PC-3 (cell line): Measurements from ENCODE around the gene ID2. TPM values are rescaled to one million over a fixed set of nuclear protein-coding genes. Genes with fewer than 3 reads are reported as not detected.

ENCODE experiments used
- ATAC-seq: fragments of 200-7000 bp; cut with Tn5 transposase; 2 replicates; pipeline ENCODE4 v1.9.1; 2020; ENCODE audit warnings: mild to moderate bottlenecking, moderate library complexity
- BruUV-seq: library from RNA; stranded (reverse); fragments of 400-500 nt; replicated peaks from 2 replicates; lab custom pipeline; 2021; lab: Mats Ljungman, UMichigan
- CTCF ChIA-PET: fragments of 300-600 bp; sonication (Branson Sonifier 250); formaldehyde crosslinking; loops from one replicate; lab custom pipeline; 2022; ENCODE audit warnings: antibody characterized with exemption; lab: Charles Lee
- POLR2A ChIA-PET: fragments of 300-600 bp; sonication (Branson Sonifier 250); formaldehyde crosslinking; loops from one replicate; lab custom pipeline; 2022; ENCODE audit warnings: antibody characterized with exemption; ENCODE audit not compliant: unreplicated experiment; lab: Charles Lee
- DNase-seq: peaks from one replicate; pipeline ENCODE4 v3.0.0-alpha.2; 2015
- H2AFZ ChIP-seq: fragments of 300-600 bp; sonication (generic); 2 replicates; pipeline ENCODE4 v1.6.0; 2016; ENCODE audit warnings: antibody characterized with exemption, low read length
- H3F3A ChIP-seq: fragments of 300-600 bp; sonication (generic); one replicate; pipeline ENCODE4 v1.6.0; 2017; ENCODE audit warnings: antibody characterized with exemption, low read length, control low read depth, mild to moderate bottlenecking; ENCODE audit not compliant: unreplicated experiment
- H3K27ac ChIP-seq: fragments of 300-600 bp; sonication (generic); 2 replicates; pipeline ENCODE4 v1.5.1; 2016; ENCODE audit warnings: mild to moderate bottlenecking, low read length
- H3K27me3 ChIP-seq: fragments of 300-600 bp; sonication (generic); 2 replicates; pipeline ENCODE4 v1.6.1; 2016; ENCODE audit warnings: low read length, mixed read lengths
- H3K36me3 ChIP-seq: fragments of 300-600 bp; sonication (generic); 2 replicates; pipeline ENCODE4 v1.6.1; 2016; ENCODE audit warnings: low read depth, mixed run types, low read length, mixed read lengths
- H3K4me1 ChIP-seq: fragments of 300-600 bp; sonication (generic); 2 replicates; pipeline ENCODE4 v1.5.1; 2016; ENCODE audit warnings: low read length; ENCODE audit not compliant: insufficient read depth
- H3K4me2 ChIP-seq: fragments of 300-600 bp; sonication (generic); 2 replicates; pipeline ENCODE4 v1.6.0; 2016; ENCODE audit warnings: low read length
- H3K4me3 ChIP-seq: fragments of 300-600 bp; sonication (generic); 2 replicates; pipeline ENCODE4 v1.5.1; 2016; ENCODE audit warnings: mild to moderate bottlenecking, low read length, mixed read lengths
- H3K79me2 ChIP-seq: fragments of 300-600 bp; sonication (generic); 2 replicates; pipeline ENCODE4 v1.6.1; 2017; ENCODE audit warnings: low read length, mixed read lengths
- H3K9ac ChIP-seq: fragments of 300-600 bp; sonication (generic); 2 replicates; pipeline ENCODE4 v1.6.0; 2016; ENCODE audit warnings: mild to moderate bottlenecking, low read length
- H3K9me2 ChIP-seq: fragments of 300-600 bp; sonication (generic); replicated peaks from 2 replicates; pipeline ENCODE4 v1.6.1; 2016; ENCODE audit warnings: mixed run types, low read length, mixed read lengths
- H3K9me3 ChIP-seq: fragments of 300-600 bp; sonication (generic); 2 replicates; pipeline ENCODE4 v1.6.1; 2016; ENCODE audit warnings: low read length, mixed read lengths
- H4K20me1 ChIP-seq: fragments of 300-600 bp; sonication (generic); 2 replicates; pipeline ENCODE4 v1.6.1; 2016; ENCODE audit warnings: low read length, mixed read lengths
- CTCF ChIP-seq: fragments of 300-600 bp; sonication (generic); conservative IDR thresholded peaks from 2 replicates; pipeline ENCODE4 v1.5.1; 2017; ENCODE audit warnings: antibody characterized with exemption, low read depth, mild to moderate bottlenecking, low read length
- EZH2 ChIP-seq: fragments of 300-600 bp; sonication (generic); IDR thresholded peaks from one replicate; pipeline ENCODE4 v1.6.1; 2017; ENCODE audit warnings: antibody characterized with exemption, mild to moderate bottlenecking, low read length; ENCODE audit not compliant: unreplicated experiment
- EZH2phosphoT487 ChIP-seq: fragments of 300-600 bp; sonication (generic); IDR thresholded peaks from 2 replicates; pipeline ENCODE4 v1.6.1; 2018; ENCODE audit warnings: mild to moderate bottlenecking, antibody characterized with exemption, low read length, borderline replicate concordance
- intact Hi-C: fragments of 100-400 bp; cut with micrococcal nuclease; formaldehyde crosslinking; loops from 2 replicates; pipeline ENCODE4 v1.9.0; 2023
- total RNA-seq: library from RNA; depleted of rRNA; stranded (reverse); fragments of >200 nt; gene quantifications from 2 replicates; pipeline ENCODE4 v1.2.3, GENCODE V29; 2014

Gene ID2
- total RNA-seq, 1 experiment from 2014 or later: 92.1 TPM

GRCh38 chr2:8652774-8653426, 29.0 kb upstream of the ID2 start:
- Histone ChIP-seq H3K36me3 (no peaks in the 10 kb centered on the region), H3K9me2 (no peaks in the 10 kb centered on the region), H3K79me2 (no peaks in the 10 kb centered on the region), H3K9ac (no peak overlapping the region), H3K27me3 (no peaks in the 10 kb centered on the region), H3K4me3 (no peak overlapping the region), H2AFZ (no peak overlapping the region), H3K4me2 (no peak overlapping the region), H3K4me1 (no peaks in the 10 kb centered on the region), H3K9me3 (no peaks in the 10 kb centered on the region), H4K20me1 (no peaks in the 10 kb centered on the region), H3F3A (no peaks in the 10 kb centered on the region), H3K27ac (no peak overlapping the region)
- no TSS peak for BruUV-seq
- TF ChIP-seq EZH2phosphoT487: no peak
- no peak for TF ChIP-seq CTCF
- no peak for TF ChIP-seq EZH2
- DNase-seq (no peak), ATAC-seq (no peak)
- ChIA-PET CTCF (no interaction called here), POLR2A (no interaction called here)
- intact Hi-C loops: no loop called here

DNA sequence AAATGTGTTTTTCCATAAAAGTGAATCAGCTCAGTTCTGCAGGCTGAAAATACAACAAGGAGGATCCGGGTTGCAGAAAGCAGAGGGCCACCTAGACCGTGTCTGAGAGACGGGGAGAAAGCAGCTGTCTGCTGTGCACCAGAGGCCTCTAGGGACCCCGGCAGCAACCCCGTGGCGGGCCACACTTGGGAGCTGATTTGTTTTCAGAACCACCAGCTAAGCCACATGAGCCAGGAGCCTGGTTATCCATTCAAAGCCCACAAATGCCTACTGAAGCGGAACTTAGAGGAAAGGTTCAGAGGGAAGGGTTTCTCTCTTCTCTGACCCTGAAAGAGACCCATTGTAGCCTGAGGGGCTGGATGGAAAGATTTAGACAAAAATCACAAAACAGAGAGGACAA, 28.4 kb upstream of the ID2 start:
- Histone ChIP-seq H3K79me2 (no peaks in the 10 kb centered on the region), H3K27ac (no peak overlapping the region), H4K20me1 (no peaks in the 10 kb centered on the region), H3K36me3 (no peaks in the 10 kb centered on the region), H3K9ac (no peak overlapping the region), H3K9me2 (no peaks in the 10 kb centered on the region), H3F3A (no peaks in the 10 kb centered on the region), H3K4me1 (no peaks in the 10 kb centered on the region), H3K27me3 (no peaks in the 10 kb centered on the region), H3K9me3 (no peaks in the 10 kb centered on the region), H3K4me2 (no peak overlapping the region), H2AFZ (no peak overlapping the region), H3K4me3 (no peak overlapping the region)
- no TSS peak for BruUV-seq
- ChIA-PET POLR2A (no interaction called here), CTCF (no interaction called here)
- ATAC-seq (no peak), DNase-seq (no peak)
- intact Hi-C loops: no loop called here
- TF ChIP-seq CTCF: no peak
- TF ChIP-seq EZH2phosphoT487: no peak
- TF ChIP-seq EZH2: no peak

DNA sequence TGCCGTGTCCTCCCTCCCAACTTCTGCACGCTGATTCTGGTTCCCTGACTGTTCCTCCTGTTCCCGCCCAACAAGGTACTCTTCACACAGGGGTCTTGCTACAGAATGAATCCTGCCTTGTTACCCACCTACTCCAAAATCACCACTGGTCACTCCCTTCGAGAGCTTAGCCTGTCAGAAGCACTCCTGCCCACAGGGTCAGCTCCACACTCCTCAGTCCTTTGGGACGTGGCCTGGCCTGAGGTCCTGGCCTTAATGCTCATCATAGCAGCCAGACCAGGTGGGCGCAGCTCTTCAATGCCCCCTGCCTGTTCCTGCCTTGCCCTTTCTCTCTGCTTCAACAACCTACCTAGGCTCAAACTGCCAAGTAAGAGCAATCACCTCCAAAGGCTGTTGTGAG, 27.8 kb upstream of the ID2 start:
- intact Hi-C loops: no loop called here
- Histone ChIP-seq H3K27me3 (no peaks in the 10 kb centered on the region), H3K36me3 (no peaks in the 10 kb centered on the region), H3K9ac (no peak overlapping the region), H3K4me3 (no peak overlapping the region), H3K79me2 (no peaks in the 10 kb centered on the region), H3K9me2 (no peaks in the 10 kb centered on the region), H3F3A (no peaks in the 10 kb centered on the region), H3K4me2 (no peak overlapping the region), H3K4me1 (no peaks in the 10 kb centered on the region), H2AFZ (no peak overlapping the region), H3K9me3 (no peaks in the 10 kb centered on the region), H3K27ac (no peak overlapping the region), H4K20me1 (no peaks in the 10 kb centered on the region)
- TF ChIP-seq CTCF (no peak), EZH2 (no peak), EZH2phosphoT487 (no peak)
- BruUV-seq: no TSS peak
- DNase-seq: no peak
- ChIA-PET CTCF (no interaction called here), POLR2A (no interaction called here)
- ATAC-seq: no peak
